Loucy (cell line): ENCODE data around the gene LDB1.

Source experiments
- EZH2phosphoT487 ChIP-seq: fragments of 200-600 bp; IDR thresholded peaks from 2 replicates; pipeline ENCODE4 v1.6.1; 2018; ENCODE audit warnings: antibody characterized with exemption, mild to moderate bottlenecking, moderate library complexity, borderline replicate concordance
- TF ChIP-seq, protein P1 (sequence below): fragments of 200-600 bp; sonication (generic); conservative IDR thresholded peaks from 2 replicates; pipeline ENCODE4 v1.5.1; 2014; ENCODE audit warnings: mild to moderate bottlenecking, antibody characterized with exemption, low read length

DNA sequence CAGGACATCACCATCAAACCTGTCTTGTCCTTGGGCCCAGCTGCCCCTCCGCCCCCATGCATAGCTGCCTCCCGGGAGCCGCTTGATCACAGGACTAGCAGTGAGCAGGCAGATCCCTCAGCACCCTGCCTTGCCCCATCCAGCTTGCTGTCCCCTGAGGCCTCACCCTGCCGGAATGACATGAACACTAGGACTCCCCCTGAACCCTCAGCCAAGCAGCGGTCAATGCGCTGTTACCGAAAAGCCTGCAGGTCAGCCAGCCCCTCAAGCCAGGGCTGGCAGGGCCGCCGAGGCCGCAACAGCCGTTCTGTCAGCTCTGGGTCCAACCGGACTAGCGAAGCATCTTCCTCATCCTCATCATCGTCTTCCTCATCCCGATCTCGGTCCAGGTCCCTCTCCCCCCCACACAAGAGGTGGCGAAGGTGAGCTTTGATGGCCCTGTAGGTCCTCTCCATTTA is 26.8 kb upstream of the LDB1 start:
- TF ChIP-seq, protein P1, sequence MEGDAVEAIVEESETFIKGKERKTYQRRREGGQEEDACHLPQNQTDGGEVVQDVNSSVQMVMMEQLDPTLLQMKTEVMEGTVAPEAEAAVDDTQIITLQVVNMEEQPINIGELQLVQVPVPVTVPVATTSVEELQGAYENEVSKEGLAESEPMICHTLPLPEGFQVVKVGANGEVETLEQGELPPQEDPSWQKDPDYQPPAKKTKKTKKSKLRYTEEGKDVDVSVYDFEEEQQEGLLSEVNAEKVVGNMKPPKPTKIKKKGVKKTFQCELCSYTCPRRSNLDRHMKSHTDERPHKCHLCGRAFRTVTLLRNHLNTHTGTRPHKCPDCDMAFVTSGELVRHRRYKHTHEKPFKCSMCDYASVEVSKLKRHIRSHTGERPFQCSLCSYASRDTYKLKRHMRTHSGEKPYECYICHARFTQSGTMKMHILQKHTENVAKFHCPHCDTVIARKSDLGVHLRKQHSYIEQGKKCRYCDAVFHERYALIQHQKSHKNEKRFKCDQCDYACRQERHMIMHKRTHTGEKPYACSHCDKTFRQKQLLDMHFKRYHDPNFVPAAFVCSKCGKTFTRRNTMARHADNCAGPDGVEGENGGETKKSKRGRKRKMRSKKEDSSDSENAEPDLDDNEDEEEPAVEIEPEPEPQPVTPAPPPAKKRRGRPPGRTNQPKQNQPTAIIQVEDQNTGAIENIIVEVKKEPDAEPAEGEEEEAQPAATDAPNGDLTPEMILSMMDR, result no peak
- TF ChIP-seq EZH2phosphoT487, result no peak
